Measurements from ENCODE around the gene CREB1.

GRCh38 chr2:207625014-207625907 lies 95.5 kb downstream of the CREB1 start, which contains the start of gene METTL21A:
- no peak for TF ChIP-seq EZH2 (IDR thresholded peaks at IDR 0.05; ENCODE audit: low read length, unreplicated experiment)
- no peak; the same call in 1 of the 2 replicates for TF ChIP-seq CTCF (conservative IDR thresholded peaks at IDR 0.05; ENCODE audit: low read depth, low read length)

All from PC-3 (cell line).